RCC 7860 (cell line): ENCODE results near the gene SNED1.

ENCODE experiments used
- DNase-seq: peaks from one replicate; pipeline ENCODE4 v3.0.0-alpha.2; 2015; ENCODE audit warnings: low spot score
- FAIRE-seq: peaks from 2 replicates; lab custom pipeline; 2012; peaks lifted over from hg19 to GRCh38; lab: Jason Lieb, UNC

Gene SNED1

DNA sequence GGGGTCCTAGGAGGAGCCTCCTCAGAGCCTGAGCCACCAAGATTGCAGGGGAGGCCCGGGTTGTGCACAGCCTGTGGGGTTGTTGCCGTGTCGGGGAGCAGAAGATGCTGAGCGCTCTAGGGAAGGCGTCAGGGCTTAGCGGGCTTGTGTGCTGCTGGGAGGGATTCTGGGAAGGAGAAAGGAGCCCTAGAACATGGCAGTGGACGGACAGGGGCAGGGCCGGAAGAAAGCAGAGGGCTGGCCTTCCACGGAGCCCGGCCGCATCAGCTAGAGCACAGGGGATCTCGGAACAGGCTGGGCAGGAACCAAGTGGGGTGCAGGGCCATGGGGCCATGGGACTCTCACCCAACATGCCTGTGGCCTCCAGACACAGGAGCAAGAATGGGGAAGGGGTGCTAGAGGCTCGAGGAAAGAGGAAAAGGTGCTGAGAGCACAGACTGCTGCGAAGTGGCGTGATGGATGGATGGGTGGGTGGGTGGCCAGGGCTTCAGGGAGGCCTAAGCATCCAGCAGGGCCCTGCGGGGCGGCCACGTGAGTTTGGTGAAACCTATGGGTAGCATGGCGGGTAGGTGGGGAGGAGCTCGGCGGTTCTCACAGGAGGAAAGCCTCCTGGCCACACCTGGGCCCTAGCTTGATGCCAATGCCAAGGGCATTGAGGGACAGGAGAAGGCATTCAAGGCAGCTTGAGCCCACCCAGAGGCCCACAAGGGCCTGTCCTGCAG is 67.9 kb downstream of the SNED1 start:
- FAIRE-seq (no peak), DNase-seq (no peak)

DNA sequence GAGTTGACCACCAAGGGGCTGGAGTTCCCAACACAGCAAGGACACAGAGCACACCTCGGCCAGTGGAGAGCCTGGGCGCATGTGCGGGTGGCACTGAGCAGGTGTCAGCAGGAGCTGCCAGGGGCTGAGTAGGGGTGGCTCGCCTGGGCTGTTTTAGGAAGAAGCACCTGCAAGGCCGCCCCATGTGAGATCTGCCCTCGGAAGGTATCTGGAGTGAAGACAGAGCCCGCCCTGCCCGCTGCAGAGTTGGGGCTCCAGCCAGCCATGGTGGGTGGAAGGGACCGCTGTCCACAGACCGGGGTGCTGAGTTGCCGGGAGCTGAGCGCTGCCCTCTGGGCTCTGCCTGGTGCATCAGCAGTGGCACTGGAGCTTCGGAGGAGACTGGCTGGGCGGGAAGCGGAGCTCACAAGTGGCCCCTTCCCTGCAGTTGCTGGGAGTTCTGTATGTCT is 68.5 kb downstream of the SNED1 start:
- no peak for FAIRE-seq
- DNase-seq, result no peak

DNA sequence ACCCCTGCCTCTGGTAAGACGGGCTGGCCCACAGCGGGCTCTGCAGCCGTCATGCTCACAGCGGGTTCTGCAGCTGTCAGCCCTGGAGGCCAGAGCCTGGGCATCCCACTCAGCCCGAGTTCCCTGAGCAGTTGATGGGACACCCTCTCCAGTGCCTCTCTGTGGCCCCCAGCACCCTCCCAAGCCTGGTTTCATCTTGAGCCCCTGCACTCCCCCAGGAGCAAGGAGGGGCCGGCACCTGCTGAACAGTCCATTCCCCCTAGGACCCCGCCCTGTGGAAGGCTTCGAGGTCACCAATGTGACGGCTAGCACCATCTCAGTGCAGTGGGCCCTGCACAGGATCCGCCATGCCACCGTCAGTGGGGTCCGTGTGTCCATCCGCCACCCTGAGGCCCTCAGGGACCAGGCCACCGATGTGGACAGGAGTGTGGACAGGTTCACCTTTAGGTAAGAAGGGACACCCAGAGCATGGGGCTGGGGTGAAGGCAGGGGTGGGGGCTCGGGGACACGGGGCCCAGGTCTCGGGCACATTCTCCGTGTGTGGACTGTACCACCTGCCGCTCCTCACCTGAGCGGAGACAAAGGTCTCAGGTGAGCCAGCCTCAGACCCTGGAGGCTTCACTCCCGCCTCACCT is 69.2 kb downstream of the SNED1 start:
- FAIRE-seq (no peak), DNase-seq (no peak)

DNA sequence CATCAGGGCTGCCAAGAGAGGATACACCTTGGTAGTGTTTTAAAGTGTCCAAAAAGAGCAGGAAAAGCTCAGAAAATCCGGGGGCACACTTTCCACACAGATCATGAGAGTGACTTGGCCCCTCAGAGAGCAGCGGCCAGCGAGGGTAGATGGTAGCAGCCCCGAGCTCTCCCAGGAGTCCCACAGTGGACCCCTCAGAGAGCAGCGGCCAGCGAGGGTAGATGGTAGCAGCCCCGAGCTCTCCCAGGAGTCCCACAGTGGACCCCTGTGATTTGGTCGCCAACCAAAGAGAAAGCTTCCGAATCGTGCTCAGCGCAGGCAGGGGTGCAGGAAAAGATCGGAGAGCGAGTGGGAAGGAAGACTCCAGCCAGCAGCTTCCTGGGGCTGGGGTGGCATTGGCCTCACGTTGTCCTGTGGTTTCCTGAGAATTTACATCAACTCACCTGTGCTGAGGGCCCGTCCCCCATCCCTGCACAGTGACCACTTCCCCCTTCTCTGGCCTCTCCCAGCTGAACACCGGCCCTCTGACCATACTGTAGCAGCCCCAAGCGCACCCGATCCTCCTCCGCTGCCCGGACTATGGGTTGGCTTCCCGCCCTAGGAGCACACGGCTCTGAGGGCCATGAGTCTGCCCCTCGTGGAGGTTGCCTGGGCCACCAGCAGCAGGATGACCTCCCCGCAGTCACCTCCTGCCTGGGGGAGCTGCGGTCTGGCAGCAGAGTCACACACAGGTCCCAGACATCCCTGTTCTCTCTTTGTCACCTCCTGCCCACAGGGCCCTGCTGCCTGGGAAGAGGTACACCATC is 69.9 kb downstream of the SNED1 start:
- FAIRE-seq (no peak), DNase-seq (no peak)

DNA sequence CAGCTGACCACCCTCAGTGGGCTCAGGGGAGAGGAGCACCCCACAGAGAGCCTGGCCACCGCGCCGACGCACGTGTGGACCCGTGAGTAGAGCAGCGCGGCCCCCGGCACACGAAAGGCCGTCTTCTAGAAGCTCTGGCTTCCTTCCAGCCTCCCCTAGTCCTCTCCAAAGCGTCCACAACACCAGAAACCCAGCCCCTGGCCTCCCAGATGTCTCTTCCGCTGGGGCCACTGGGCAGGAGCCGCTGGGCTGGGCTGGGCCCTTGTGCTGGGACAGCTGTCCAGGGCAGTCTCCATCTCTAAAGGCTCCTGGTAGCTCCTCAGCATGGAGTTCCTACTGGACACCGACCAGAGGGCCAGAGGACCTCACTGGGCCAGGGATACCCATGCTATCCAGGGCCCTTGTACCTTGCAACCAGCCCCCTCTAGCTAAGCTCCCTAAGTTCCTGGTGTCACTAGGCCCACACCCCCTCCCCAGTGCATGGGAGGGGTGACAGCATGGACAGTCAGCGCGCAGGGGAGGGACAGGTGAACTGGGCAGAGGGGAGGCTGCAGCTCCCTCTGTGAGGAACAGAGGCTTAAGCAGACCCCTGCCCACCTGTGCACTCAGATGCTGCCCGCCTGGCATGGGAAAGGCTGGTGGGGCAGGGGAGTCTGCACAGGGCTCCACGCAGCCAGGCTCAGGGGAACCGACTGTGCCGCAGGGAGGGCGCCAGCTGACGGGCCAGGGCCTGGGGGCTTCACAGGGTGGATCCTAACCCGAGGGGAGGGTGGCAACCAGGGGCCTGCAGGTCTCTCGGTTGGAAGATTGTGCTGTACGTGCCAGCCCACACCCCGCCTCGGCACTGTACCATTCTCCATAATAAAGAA is 70.8 kb downstream of the SNED1 start:
- DNase-seq, result no peak
- FAIRE-seq, result no peak

DNA sequence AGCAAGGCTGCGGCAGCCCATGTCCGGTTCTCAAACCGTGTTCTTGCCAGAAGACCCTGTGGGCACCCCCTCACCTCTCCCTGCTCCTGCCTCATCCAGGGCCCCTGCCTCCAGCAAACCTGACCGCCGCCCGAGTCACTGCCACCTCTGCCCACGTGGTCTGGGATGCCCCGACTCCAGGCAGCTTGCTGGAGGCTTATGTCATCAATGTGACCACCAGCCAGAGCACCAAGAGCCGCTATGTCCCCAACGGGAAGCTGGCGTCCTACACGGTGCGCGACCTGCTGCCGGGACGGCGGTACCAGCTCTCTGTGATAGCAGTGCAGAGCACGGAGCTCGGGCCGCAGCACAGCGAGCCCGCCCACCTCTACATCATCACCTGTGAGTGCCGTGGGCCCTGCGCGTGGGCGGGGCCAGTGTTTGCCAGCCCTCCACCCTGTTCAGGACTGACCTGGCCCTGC is 71.4 kb downstream of the SNED1 start:
- DNase-seq (no peak), FAIRE-seq (no peak)

DNA sequence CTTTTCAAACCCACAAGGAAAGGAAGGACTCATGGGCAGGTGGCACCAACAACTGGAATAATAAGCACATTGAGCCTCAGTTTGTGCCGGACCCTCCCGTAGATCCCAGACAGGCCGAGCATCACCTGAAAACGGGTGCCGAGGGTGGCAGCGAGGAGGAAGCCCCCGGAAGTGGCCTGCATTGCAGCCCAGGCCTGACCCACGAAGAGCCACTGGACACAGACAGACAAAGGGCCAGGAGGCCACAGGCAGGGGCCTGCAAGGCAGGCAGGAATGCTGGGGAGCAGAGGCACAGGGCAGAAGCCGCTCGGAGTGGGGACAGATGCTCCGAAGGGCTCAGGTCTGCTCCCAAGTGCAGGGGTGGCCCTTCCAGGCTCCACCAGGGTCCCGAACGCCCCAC is 71.9 kb downstream of the SNED1 start:
- no peak for DNase-seq
- no peak for FAIRE-seq

DNA sequence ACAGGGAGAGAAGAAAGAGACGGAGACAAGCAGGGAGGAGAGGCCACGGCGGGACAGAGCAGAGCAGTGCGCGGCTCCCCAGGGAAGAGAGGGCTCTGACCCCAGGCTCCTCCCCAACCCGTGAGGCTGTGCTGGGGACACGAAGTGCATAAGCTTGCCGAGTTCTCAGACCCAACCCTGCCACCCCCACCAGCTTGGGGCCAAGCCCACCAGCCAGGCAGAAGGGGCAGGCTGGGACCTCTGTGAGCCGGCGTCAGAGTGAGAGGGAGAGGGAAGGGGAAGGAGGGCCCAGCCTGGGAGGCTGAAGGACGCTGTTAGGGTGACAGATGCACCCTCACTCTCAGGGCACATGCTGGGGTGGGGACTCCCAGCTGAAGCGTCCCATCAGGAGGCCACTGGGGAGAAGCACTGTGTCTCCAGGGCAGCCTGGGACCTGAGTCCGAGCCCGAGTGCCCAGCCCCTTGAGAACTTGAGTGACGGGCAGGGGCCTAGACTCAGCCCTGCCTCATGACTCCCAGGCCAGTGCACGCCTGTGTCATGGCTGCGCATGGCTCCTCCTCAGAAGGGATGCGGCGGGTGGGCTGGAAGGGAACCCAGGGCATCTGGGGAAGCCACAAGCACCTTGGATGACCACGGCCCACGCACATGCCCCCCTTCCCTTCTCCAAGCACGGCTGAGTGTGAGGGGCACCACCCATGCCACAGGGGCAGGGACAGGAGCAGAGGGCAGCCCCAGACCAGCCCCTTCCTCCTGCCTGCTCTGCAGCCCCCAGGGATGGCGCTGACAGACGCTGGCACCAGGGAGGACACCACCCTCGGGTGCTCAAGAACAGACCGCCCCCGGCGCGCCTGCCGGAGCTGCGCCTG is 72.6 kb downstream of the SNED1 start:
- DNase-seq, result no peak
- no peak for FAIRE-seq

DNA sequence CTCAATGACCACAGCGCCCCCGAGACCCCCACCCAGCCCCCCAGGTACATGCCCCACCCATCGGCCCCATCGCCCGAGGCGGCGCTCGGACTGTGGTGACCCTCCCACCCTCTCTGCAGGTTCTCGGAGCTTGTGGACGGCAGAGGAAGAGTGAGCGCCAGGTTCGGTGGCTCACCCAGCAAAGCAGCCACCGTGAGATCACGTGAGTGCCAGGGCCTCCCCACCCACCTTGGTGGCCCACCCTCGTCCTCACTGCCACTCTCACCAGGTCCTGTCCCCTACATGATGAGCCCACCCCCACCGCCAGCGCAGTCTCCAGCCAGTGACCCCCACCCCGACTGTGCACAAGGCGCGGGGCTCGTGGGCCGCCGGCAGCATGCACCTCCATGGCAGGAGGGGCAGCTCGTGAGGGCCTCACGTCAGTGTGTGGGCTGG is 73.3 kb downstream of the SNED1 start:
- DNase-seq (no peak), FAIRE-seq (no peak)

DNA sequence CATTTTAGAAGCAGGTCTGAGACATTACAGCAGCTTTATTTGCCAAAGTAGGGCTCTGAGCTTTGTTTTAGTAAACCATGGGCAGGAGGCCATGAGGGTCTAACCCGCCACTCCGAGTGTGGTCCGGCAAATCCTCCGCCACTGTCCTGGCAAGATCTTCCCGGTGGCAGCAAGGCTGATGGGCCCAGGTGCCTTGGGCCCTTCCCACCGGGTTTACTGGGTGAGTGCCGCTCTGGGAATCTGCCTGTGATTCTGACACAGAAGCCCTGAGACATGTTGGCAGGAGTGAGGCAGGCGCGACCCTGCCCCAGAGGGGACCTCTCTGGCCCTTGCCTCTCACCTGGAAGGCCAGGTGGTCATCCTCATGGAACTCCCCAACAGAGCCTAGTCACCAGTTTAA is 73.7 kb downstream of the SNED1 start:
- no peak for FAIRE-seq

DNA sequence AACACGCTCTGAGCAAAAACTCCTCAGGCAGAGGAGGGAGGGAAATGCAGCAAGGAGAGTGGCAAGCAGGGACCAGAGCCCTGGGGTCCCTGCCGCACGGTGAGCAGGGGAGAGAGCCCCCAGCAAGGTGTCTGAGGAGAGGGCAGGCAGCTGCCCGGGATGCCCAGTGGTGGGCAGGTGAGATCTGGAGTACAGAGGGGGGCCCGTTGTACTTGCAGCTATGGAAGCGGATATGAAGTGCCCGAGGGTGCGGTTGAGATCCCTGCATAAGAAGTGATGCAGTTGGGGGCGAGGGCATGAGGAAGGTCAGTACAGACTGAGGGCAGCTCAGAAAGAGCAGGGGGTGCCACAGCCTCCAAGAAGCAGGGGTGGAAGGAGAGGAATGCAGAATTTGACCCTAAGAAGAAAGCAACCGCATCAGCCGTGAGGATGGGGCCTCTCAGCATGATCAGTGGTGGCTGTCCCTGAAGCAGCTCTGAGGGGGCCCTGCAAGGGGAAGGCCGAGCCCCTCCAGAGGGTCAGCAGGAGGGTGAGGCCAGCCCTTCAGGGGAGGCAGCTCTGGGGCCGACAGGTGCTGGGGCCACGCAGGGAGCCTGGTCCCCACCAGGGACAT is 74.2 kb downstream of the SNED1 start:
- DNase-seq (no peak), FAIRE-seq (no peak)

More for the DNA sequence above, 73.7 kb downstream of the SNED1 start:
- no peak for DNase-seq

DNA sequence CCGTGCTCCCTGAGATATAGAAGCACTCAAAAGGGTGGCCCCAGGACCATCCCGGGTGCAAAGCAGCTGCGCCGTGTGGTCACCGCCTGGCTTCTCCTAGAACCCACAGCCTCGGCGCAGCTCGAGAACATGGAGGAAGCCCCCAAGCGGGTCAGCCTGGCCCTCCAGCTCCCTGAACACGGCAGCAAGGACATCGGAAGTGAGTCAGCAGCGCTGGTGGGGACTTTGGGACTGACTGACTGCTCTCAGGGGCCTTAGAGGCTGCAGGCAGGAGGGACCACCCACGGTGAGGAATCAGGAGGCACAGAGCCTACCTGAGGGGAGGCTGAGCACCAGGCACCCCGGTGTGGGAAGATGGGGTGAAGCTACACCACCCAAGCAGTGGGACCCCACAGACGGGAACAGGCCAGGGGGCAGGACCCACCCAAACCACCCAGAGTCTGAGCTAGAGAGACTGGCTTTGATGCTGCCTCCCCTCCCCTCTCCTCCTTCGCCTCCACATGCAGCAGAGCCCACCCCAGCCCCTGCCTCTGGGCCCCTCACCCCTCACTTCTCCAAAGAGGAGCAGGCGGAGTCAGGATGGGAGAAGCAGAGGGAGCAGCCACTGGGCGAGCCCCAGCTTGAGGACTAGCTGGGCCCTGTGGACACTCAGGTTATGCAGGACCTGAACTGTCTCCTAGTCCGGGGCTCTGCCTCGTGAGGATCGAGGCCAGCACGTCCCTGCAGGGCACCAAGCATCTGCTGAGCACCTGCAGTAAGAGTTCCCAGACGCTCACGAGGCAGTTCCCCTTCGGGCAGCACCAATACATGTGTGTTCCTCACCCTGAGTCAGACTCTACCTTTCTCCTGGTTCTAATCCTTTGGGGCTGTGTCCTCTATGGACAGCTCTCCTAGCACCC is 75.0 kb downstream of the SNED1 start:
- DNase-seq (no peak), FAIRE-seq (no peak)

DNA sequence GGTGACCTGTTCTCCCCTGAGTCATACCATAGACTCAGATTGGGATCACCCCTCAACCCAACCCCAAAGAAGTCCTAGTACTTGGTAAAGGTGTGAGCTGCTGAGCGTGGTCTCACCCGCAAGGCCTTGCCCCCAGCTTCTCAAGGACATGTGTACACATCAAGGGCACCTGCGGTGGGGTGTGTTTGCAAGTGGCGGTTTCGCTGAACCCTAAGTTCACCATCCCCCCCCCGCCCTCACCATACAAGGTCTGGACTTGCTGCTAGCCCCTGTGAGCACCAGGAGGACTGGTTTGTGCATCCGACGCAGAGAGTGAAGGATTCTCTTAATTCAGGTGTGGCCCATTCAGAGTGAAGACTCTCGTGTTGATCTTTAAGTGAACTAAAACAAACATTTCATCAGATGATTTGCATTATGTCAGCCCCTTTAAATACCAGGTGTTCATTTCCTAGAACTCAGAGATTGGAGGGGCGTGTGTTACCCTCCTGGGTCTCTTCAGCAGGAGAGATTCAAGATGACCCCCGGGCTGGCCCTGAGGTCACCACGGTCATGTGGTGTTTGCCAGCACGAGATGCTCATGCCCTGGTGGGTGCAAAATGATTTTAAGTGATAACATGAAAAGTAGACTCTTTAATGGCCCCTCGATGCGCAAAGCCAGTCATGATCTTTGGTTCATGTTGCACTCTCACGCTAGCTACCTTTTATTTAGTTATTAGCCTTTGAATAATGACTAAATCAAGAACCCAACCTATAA is 75.8 kb downstream of the SNED1 start:
- DNase-seq (no peak), FAIRE-seq (no peak)

DNA sequence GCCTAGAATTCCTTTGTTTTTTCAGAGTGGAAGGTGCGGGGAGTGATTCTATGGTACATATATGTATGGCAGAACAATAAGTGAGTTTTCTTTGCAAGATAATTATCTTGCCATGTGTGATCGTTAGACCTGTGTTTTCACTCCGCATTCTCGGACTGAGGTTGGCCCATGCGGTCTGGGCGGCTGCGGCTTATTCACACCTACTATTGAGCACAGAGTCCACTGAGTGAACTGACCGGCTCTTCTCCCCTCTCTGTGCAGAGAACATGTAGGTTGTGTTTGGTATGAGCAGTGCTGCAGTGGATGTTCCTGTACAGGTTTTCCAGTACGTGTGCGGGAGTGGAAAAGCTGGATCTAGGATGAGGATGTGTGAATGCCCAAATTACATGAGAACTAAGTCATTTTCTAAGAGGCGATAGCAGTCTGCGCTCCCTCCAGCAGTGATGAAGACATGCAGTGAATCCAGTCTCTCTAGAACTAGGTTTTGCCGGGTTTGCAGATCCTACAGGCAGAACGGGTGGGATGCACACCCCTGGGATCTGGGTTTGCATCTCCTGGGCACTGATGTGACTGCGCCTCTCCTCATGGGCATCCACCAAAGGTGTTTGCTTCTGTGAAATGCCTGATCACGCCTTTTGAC is 76.6 kb downstream of the SNED1 start:
- no peak for FAIRE-seq

DNA sequence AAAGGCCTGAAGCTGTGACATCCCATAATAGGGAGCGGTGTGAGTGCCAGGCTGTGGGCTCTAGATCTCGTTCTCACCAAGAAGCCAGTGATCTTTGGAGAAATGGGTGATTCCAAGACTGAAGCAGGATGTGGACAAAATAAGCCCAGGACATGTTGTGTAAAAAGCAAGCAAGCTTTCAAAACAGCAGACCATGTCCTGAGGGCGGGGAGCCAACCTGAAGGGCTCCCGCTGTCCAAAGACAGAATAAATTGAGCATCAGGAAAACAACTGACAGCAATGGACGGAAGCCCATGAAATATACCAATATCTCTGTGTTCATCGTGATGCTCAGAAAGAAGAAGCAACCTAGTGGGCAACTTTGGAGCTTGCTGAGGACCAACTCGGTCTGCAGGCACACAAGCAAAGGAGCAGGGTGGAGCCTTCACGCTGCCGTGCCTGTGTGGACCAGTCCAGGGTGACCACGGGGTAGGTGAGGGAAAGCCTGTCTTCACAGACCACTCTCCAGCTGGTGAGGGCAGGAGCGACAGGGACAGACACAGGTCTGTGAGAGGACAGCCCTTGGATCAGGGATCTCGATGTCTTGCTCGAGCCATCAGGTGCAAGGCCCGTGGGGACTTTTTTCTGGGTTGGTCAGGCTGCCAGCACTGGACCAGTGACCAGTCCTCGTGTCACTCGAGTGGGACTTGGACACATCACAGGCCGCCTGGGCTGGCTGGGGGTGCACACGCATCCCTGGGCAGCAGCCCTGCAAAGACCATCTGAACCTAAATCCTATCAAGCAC is 82.2 kb downstream of the SNED1 start:
- FAIRE-seq (no peak), DNase-seq (no peak)

More for the DNA sequence above, 76.6 kb downstream of the SNED1 start:
- DNase-seq, result no peak

DNA sequence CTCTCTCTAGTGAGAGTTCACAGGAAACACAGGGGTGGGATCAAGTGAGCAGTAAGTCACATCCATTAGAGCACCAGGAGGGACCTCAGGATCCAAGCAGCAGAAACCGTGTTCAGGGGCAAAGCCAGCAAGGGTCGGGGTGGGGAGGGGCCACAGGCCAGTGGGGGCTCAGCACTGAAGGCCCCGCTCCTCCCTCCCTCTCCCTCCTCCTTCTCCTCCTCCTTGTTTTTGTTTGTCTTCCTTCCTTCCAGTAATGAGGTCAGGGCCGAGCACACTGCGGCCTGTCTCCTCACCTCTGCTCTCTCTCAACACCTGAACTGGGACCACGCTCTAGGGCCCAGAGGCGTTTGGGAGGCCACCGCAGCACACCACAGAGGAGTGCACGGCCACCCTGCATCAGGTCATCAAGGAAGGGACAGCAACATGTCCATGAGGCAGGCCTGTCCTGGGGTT is 82.8 kb downstream of the SNED1 start:
- no peak for FAIRE-seq
- no peak for DNase-seq
